ENCODE measurements around the gene KLHL25.

GRCh38 chr15:85760049-85760448, 34.7 kb downstream of the KLHL25 start:
- TF ChIP-seq CTCF (conservative IDR thresholded peaks at IDR 0.05; ENCODE audit: low read depth, low read length), result no peak
- TF ChIP-seq EZH2 (IDR thresholded peaks at IDR 0.05; ENCODE audit: borderline replicate concordance, low read depth, low read length, poor library complexity, severe bottlenecking), result no peak
